B cell (primary cell): Measurements from ENCODE around the gene GNG13. TPM values are rescaled to one million over a fixed set of nuclear protein-coding genes. Genes with fewer than 3 reads are reported as not detected.

Experiments used
- ATAC-seq: fragments of 200-7000 bp; cut with Tn5 transposase; one replicate; pipeline ENCODE4 v1.10.0; 2021; ENCODE audit warnings: low read depth, mild to moderate bottlenecking, moderate number of reproducible peaks, moderate library complexity
- CTCF ChIA-PET: fragments of 350-600 bp; sonication (Branson Sonifier 250); formaldehyde crosslinking; loops from one replicate; lab custom pipeline; 2021; ENCODE audit warnings: antibody characterized with exemption, inconsistent platforms; lab: Charles Lee
- POLR2A ChIA-PET: fragments of 350-600 bp; sonication (Branson Sonifier 250); formaldehyde crosslinking; loops from one replicate; lab custom pipeline; 2021; ENCODE audit warnings: antibody characterized with exemption; lab: Charles Lee
- DNase-seq: peaks from one replicate; pipeline ENCODE4 v3.0.0; 2013
- H2AFZ ChIP-seq: 2 replicates; pipeline ENCODE4 v1.6.1; 2012; ENCODE audit warnings: mild to moderate bottlenecking, low read depth, low read length; ENCODE audit not compliant: insufficient read depth, poor library complexity, severe bottlenecking
- H3K27ac ChIP-seq, 2 donors: 1 replicate in 1 of 2; 2 replicates in 1 of 2; pipeline ENCODE4 v1.5.1; 2012 to 2013; ENCODE audit warnings: low read length in 2 of 2, mild to moderate bottlenecking in 2 of 2, moderate library complexity in 1 of 2
- H3K27me3 ChIP-seq, 4 experiments: fragments of 200-600 bp in 1 of 4; sonication (generic) in 1 of 4; replicated peaks in 1 of 4; 1 replicate in 2 of 4; 2 replicates in 2 of 4; pipeline versions ENCODE4 v1.6.1 to v1.7.0; 2013 to 2016; ENCODE audit warnings: low read length in 3 of 4, mild to moderate bottlenecking in 2 of 4, mixed read lengths in 1 of 4, moderate library complexity in 1 of 4; ENCODE audit not compliant: insufficient read depth in 4 of 4, control insufficient read depth in 3 of 4; ENCODE audit errors: control extremely low read depth in 1 of 4
- H3K36me3 ChIP-seq, 2 experiments: replicated peaks in 1 of 2; 1 replicate in 1 of 2; 2 replicates in 1 of 2; pipeline versions ENCODE4 v1.6.1 to v1.7.1; 2013; ENCODE audit warnings: low read length in 1 of 2; ENCODE audit not compliant: insufficient read depth in 2 of 2, control insufficient read depth in 1 of 2; ENCODE audit errors: control extremely low read depth in 1 of 2, extremely low read depth in 1 of 2
- H3K4me1 ChIP-seq, 2 donors: fragments of 200-600 bp in 1 of 2; sonication (generic) in 1 of 2; 1 replicate in 1 of 2; 2 replicates in 1 of 2; pipeline versions ENCODE4 v1.5.1 to v1.6.1; 2013 to 2017; ENCODE audit warnings: low read length in 2 of 2; ENCODE audit not compliant: control insufficient read depth in 2 of 2, insufficient read depth in 2 of 2
- H3K4me2 ChIP-seq: replicated peaks from 2 replicates; pipeline ENCODE3; 2012; ENCODE audit warnings: mild to moderate bottlenecking, low read depth, low read length; ENCODE audit not compliant: poor library complexity, severe bottlenecking
- H3K4me3 ChIP-seq, 5 experiments: fragments of 200-600 bp in 1 of 5; sonication (generic) in 1 of 5; 1 replicate in 3 of 5; 2 replicates in 2 of 5; pipeline versions ENCODE4 v1.5.1 to v1.7.0; 2011 to 2016; ENCODE audit warnings: low read length in 4 of 5, mild to moderate bottlenecking in 4 of 5, low read depth in 2 of 5, control low read depth in 1 of 5, moderate library complexity in 1 of 5; ENCODE audit not compliant: insufficient read depth in 1 of 5; ENCODE audit errors: control extremely low read depth in 1 of 5, extremely low read depth in 1 of 5
- H3K79me2 ChIP-seq: fragments of 200-600 bp; sonication (generic); one replicate; pipeline ENCODE4 v1.6.0; 2016; ENCODE audit warnings: low read length; ENCODE audit not compliant: control insufficient read depth, insufficient read depth
- H3K9ac ChIP-seq: fragments of 200-600 bp; sonication (generic); 2 replicates; pipeline ENCODE4 v1.6.1; 2017; ENCODE audit warnings: mild to moderate bottlenecking, low read length, moderate library complexity
- H3K9me3 ChIP-seq, 3 donors: one replicate each; pipeline versions ENCODE4 v1.6.1 to v1.7.1; 2013; ENCODE audit warnings: low read length in 2 of 3; ENCODE audit not compliant: control insufficient read depth in 2 of 3, insufficient read depth in 1 of 3; ENCODE audit errors: control extremely low read depth in 1 of 3
- H4K20me1 ChIP-seq: 2 replicates; pipeline ENCODE4 v1.6.0; 2012; ENCODE audit warnings: mild to moderate bottlenecking, low read length; ENCODE audit not compliant: insufficient read depth, control insufficient read depth, poor library complexity, severe bottlenecking
- H3K27ac Mint-ChIP-seq: one replicate; pipeline ENCODE4 v1.8.0; 2021; ENCODE audit warnings: mixed read lengths
- H3K27me3 Mint-ChIP-seq: one replicate; pipeline ENCODE4 v1.8.0; 2021; ENCODE audit warnings: mixed read lengths
- H3K4me1 Mint-ChIP-seq: one replicate; pipeline ENCODE4 v1.8.0; 2021; ENCODE audit warnings: mixed read lengths
- H3K4me3 Mint-ChIP-seq: one replicate; pipeline ENCODE4 v1.8.0; 2021; ENCODE audit warnings: mixed read lengths
- H3K9me3 Mint-ChIP-seq: one replicate; pipeline ENCODE4 v1.8.0; 2022; ENCODE audit warnings: mixed read lengths; ENCODE audit not compliant: insufficient read depth
- CTCF ChIP-seq: fragments of 200-600 bp; IDR thresholded peaks from one replicate; pipeline ENCODE4 v1.8.0; 2022; ENCODE audit warnings: antibody characterized with exemption, mild to moderate bottlenecking
- EZH2 ChIP-seq: IDR thresholded peaks from 2 replicates; pipeline ENCODE4 v1.6.1; 2012; ENCODE audit warnings: borderline replicate concordance, low read depth, mild to moderate bottlenecking, moderate library complexity, low read length; ENCODE audit not compliant: insufficient read depth, poor library complexity, severe bottlenecking
- WGBS: methylation state at CpG from one replicate; pipeline ENCODE4 v1.1.5; 2013; ENCODE audit warnings: missing lambda C conversion rate; ENCODE audit not compliant: insufficient coverage; 5-methylcytosine and 5-hydroxymethylcytosine counted together
- intact Hi-C: fragments of 100-400 bp; cut with micrococcal nuclease; formaldehyde crosslinking; loops from one replicate; pipeline ENCODE4 v1.10.0; 2022
- polyA plus RNA-seq: library from polyadenylated mRNA; depleted of rRNA; stranded (reverse); fragments of >200 nt; gene quantifications from 2 replicates; pipeline ENCODE4 v1.2.3, GENCODE V29; 2012
- total RNA-seq, 2 donors: library from RNA; stranded (reverse); fragments of 120-200 nt in 1 of 2; gene quantifications; 1 replicate in 1 of 2; 2 replicates in 1 of 2; pipeline versions ENCODE4 v1.2.3 to v1.2.4, GENCODE V29; 2013 to 2022

Gene GNG13
- total and polyA plus RNA-seq, 2 donors (not counting 1 experiment from before 2014, with no cell fraction given): not detected

GRCh38 chr16:781346-782010 lies 19.1 kb downstream of the GNG13 start:
- no peak for TF ChIP-seq EZH2
- no peak for TF ChIP-seq CTCF

DNA sequence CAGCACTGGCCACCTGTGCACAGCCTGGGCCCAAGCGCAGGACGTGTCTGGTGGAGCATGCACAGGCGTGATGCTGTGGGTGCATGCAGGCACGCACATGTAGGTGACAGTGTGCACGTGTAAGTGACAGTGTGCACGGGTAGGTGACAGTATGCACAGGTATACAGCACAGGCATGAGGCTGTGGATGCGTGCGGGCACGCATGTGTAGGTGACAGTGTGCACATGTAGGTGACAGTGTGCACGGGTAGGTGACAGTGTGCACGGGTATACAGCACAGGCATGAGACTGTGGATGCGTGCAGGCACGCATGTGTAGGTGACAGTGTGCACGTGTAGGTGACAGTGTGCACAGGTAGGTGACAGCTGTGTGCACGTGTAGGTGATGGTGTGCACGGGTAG lies 20.2 kb downstream of the GNG13 start:
- no peak for TF ChIP-seq CTCF
- no peak for TF ChIP-seq EZH2
- ATAC-seq (no peak), DNase-seq (no peak)
- no peaks in the 10 kb centered on the region for H3K4me1 Mint-ChIP-seq
- no peaks in the 10 kb centered on the region for H3K36me3 ChIP-seq
- intact Hi-C loops: no loop called here
- H3K27me3 Mint-ChIP-seq: peaks cover 4% of the 10 kb centered on the region
- no peak overlapping the region for H3K27ac Mint-ChIP-seq
- peaks cover 0 to 28% (median 5%) of the 10 kb centered on the region in 4 experiments for H3K27me3 ChIP-seq
- H3K27ac ChIP-seq: no peak overlapping the region
- ChIA-PET POLR2A (no interaction called here), CTCF (interaction anchor here (1.1 kb wide), 1 partner anchor 68 kb away, joined by 5 read pairs; no protein-coding TSS in a partner anchor)
- WGBS: 94% methylated on average over 16 of the region's 16 CpGs
- no peaks in the 10 kb centered on the region for H3K4me1 ChIP-seq
- H3K79me2 ChIP-seq: no peaks in the 10 kb centered on the region
- H3K9me3 Mint-ChIP-seq: no peaks in the 10 kb centered on the region
- no peak overlapping the region for H3K9ac ChIP-seq
- H3K4me2 ChIP-seq: no peak overlapping the region
- H2AFZ ChIP-seq: no peak overlapping the region
- no peaks in the 10 kb centered on the region for H3K9me3 ChIP-seq
- H3K4me3 ChIP-seq: no peak overlapping the region
- no peak overlapping the region for H3K4me3 Mint-ChIP-seq
- peaks cover 7% of the 10 kb centered on the region for H4K20me1 ChIP-seq

More at GRCh38 chr16:781346-782010, 19.1 kb downstream of the GNG13 start:
- H3K36me3 ChIP-seq: peaks cover 0 to 6% of the 10 kb centered on the region in 2 experiments
- H3K27me3 ChIP-seq: peaks cover 0 to 25% (median 5%) of the 10 kb centered on the region in 4 experiments
- peaks cover 18% of the 10 kb centered on the region for H4K20me1 ChIP-seq
- no peaks in the 10 kb centered on the region for H3K9me3 ChIP-seq
- H3K9me3 Mint-ChIP-seq: no peaks in the 10 kb centered on the region
- H3K4me1 Mint-ChIP-seq: no peaks in the 10 kb centered on the region
- peaks cover 0 to 4% of the 10 kb centered on the region in 2 donors for H3K4me1 ChIP-seq
- no peak overlapping the region for H2AFZ ChIP-seq
- H3K4me3 Mint-ChIP-seq: no peak overlapping the region
- no peak overlapping the region for H3K27ac ChIP-seq
- no peak overlapping the region for H3K4me3 ChIP-seq
- H3K4me2 ChIP-seq: no peak overlapping the region
- 74% methylated on average over 19 of the region's 19 CpGs for WGBS
- DNase-seq (no peak), ATAC-seq (no peak)
- no peaks in the 10 kb centered on the region for H3K79me2 ChIP-seq
- intact Hi-C loops: no loop called here
- CTCF ChIA-PET: interaction anchor here (1.1 to 7.4 kb wide), 2 partner anchors 69 kb away, joined by 5 to 94 read pairs; partner anchors contain the start of gene METRN
- H3K9ac ChIP-seq: no peak overlapping the region
- POLR2A ChIA-PET: no interaction called here
- H3K27me3 Mint-ChIP-seq: peaks cover 4% of the 10 kb centered on the region
- no peak overlapping the region for H3K27ac Mint-ChIP-seq
